ENCODE measurements around the gene ZNF837.
A peak's percentile ranks its signal among the peaks of the same experiment; 100 is the strongest.
"Not testable (repeated sequence)": the region's sequence is repeated elsewhere in the genome, so short reads cannot be mapped to it uniquely, and the experiment has no call there.

Gene ZNF837

GRCh38 chr19:58396691-58397532 lies 16.1 kb upstream of the ZNF837 start:
- no peak for DNase-seq (ENCODE audit: low spot score)

- DNase-seq (ENCODE audit: low spot score): no peak
Measured at GRCh38 chr19:58395979-58396627, 15.3 kb upstream of the ZNF837 start.

- no peak for DNase-seq (ENCODE audit: low spot score)
Measured at GRCh38 chr19:58395220-58395978, 14.6 kb upstream of the ZNF837 start, which contains the start of gene RNF225. Gene RNF225, plus strand, starts transcription at chr19:58395656. Its CDS starts 434 bp downstream, at chr19:58396090.

DNA sequence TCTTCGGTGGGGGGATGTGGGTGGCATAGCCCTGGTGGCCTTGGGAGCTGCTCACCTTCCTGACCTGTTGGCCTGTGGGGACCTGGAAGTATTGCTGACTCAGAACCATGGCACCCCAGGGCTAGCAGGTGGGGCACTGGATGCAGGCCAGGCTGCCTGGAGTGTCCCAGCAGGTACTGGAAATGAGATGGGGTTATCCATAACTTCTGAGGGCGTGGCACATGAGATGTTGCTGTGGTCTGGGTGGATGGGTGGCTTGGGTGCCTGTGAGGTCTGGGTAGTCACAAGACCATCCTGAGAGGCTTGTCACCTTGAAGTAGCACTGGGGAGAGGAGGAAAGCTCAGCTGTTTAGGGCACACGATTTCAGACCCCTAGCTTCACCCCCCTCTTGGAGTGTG lies 14.0 kb upstream of the ZNF837 start:
- DNase-seq (ENCODE audit: low spot score): peak; percentile 72

DNA sequence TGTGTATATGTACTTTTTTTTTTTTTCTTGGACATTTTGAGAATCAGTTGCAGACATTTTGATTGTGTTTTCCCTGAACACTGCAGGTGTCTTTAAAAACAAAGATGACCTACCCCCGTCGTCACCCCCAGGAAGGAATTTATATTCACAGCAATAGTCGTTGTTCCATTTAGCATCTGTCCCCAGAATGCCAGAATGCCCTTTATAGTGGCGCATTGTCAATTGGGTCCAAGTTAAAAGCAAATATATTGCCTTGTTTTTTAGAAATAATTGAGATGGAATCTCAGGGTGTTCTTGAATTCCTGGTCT lies 12.8 kb upstream of the ZNF837 start:
- no peak for DNase-seq (ENCODE audit: low spot score)

DNA sequence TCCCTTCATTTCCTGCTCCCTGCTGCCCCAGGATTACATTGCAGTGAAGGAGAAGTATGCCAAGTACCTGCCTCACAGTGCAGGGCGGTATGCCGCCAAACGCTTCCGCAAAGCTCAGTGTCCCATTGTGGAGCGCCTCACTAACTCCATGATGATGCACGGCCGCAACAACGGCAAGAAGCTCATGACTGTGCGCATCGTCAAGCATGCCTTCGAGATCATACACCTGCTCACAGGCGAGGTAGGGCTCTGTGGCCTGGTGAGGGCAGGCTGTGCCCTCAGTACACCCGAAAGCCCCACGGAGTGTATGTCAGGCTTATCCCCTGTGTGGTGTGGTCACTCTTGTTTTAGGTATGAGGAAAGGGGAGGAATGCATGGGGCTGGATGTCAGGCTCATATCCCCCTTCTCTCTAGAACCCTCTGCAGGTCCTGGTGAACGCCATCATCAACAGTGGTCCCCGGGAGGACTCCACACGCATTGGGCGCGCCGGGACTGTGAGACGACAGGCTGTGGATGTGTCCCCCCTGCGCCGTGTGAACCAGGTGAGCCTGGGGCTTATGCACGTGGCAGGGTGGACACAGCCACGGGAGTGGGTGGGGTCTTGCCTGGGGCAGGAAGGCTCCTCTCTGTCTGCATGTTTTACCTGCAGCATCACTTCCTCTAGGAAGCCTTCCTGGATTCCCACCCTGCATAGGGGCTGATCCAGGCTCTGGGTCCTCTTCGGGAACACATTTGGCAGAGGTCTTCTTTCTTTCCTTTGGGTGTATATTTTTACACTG lies 12.3 kb upstream of the ZNF837 start:
- DNase-seq (ENCODE audit: low spot score): no peak

- no peak for DNase-seq (ENCODE audit: low spot score)
Measured at GRCh38 chr19:58388175-58388526, 7.3 kb upstream of the ZNF837 start.

- no peak for DNase-seq (ENCODE audit: low spot score)
Measured at GRCh38 chr19:58387338-58388174, 6.7 kb upstream of the ZNF837 start.

DNA sequence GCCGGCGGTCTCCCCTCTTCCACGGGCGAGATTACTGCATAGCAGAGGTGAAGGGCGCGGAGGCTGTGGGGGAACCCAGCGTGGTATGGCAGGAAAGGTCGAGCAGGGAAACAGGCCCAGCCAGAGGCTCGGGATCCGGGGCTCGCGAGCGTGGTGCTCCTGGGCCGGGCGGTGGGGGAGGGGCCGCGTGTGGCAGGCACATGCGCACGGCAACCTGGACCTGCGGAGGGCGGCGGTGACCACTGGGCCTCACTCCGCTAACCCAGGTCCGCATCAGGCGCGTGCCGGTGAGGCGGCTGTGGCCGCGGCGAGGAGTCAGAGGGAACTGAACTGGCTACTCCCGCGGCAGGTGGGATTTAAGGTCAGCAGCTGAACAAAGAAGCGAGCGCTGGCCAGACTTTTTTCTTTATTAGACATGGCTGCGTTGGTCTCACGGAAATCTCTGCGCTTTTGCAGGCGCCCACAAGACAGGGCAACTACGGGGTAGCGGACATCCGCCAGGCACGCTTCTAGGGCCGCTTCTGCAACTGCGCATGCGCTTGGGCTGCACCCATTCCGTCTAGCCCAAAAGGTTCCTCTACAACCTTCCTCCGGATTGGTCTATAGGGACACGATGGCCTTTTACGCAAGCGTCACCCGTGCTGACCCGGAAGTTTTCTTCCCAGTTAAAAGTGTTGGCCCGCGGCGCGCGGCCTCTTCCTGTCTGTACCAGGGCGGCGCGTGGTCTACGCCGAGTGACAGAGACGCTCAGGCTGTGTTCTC lies 5.9 kb upstream of the ZNF837 start, which contains the start of gene RPS5:
Gene RPS5 (plus strand): TSS at position 694 of the 762 bp plus-strand sequence. CDS start 869 bp downstream, outside the sequence.
- peak; percentile 100 for DNase-seq (ENCODE audit: low spot score)

DNA sequence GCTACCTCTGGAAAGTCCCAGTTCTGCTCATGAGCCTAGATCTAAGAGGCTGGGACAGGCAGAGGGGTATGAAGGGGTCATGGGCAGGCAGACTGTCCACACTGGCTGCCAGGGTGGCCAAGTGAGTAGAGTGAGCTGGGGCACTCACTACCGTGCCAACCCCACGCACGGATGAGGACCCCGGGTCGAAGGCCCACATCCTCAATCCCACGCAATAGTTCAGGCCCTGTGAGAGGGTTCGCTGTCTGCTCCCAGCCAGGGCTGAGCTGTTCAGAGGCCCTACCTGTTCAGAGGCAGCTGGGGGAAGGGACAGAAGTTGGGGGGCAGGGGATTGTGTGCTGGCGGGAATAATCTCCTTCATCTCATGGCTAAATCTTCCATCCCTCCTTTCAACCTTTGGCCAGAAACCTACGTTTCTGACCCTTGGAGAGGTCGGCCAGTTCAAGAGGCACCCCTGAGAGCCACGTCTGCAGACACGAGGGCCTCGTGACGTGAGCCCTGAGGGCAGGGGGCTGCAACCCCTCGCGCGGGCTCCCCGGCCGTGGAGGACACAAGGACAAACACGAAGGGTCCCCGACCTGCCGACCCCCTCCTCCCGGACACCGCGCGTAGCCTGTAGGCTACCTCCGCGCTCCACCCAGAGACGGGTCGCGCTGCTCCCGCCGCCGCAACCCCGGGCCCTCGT lies 5.2 kb upstream of the ZNF837 start:
- DNase-seq (ENCODE audit: low spot score): peak; percentile 32

DNA sequence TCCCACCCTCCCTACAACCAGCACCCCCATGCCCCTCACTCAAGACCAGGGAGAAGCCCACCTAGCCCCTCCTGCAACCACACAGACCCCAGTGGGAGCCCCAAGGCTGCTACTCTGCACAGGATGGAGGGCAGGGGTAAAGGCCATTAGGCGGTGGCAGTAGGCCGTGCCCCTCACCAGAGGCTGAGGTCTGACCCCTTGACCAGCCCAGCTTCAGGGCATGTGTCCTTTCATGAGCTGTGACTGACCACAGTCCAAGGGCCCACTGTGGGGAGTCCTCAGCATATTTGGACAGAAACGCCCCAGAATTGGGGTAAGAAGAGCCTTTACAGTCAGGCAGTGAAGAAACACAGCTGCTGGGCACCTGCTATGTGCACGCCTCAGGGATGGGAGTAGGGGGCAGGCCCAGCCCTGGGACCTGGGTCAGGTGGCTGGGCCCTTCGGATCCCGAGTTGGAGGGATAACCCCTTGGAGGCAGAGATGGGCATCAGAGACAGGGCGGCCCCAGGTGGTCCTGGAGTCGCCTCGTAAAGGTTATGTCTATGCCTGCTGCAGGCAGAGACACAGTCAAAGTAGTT lies 4.6 kb upstream of the ZNF837 start:
- DNase-seq (ENCODE audit: low spot score): no peak

DNA sequence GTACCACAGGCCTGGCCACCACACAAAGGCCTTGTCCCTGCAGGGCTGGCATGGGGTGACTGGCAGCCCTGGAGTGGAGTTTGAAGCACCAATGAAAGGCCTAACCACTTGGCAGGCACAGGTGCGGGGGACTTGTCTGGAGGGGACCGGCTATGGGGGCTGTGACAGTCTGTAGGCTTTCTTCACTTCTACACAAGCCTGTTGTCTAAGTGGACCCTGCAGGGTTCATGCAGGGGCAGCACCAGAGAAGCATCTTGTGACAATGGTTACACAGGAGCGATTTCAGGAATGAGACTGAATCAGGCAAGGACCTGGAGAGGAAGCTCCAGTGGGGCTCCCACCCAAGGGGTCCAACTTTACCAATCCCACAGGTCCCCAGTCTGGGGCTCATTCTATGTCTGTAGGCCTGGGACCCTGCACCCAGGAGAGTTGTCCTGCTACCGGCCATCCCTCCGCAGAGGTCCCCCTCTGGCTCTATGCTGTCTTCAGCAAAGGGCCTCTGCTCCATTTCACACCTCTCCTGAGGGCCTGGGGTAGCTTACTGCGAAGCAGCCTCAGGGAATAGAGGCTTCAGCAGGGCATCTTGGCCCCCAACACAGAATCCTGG lies 2.3 kb upstream of the ZNF837 start:
- no peak for DNase-seq (ENCODE audit: low spot score)

- DNase-seq (ENCODE audit: low spot score): no peak
Measured at GRCh38 chr19:58381460-58382212, 806 bp upstream of the ZNF837 start.

- DNase-seq (ENCODE audit: low spot score): no peak
Measured at GRCh38 chr19:58380037-58380661, 681 bp downstream of the ZNF837 start.

GRCh38 chr19:58379246-58379645 lies 1.6 kb downstream of the ZNF837 start:
- no peak for DNase-seq (ENCODE audit: low spot score)

GRCh38 chr19:58376724-58377123 lies 4.1 kb downstream of the ZNF837 start:
- not testable (repeated sequence) for DNase-seq (ENCODE audit: low spot score)

GRCh38 chr19:58374200-58374599 lies 6.6 kb downstream of the ZNF837 start:
- no peak for DNase-seq (ENCODE audit: low spot score)

All from SW480 (cell line).